GM23338 (cell line): ENCODE measurements around the gene SLC17A7. TPM values are rescaled to one million over a fixed set of nuclear protein-coding genes. Genes with fewer than 3 reads are reported as not detected.

Source experiments
- ATAC-seq: fragments of 200-7000 bp; cut with Tn5 transposase; 3 replicates; pipeline ENCODE4 v1.9.1; 2020
- DNase-seq: peaks from one replicate; pipeline ENCODE4 v3.0.0-alpha.2; 2015; ENCODE audit warnings: low spot score
- H2AFZ ChIP-seq: fragments of 200-600 bp; sonication (generic); 2 replicates; pipeline ENCODE4 v1.8.0; 2016; ENCODE audit warnings: antibody characterized with exemption, mild to moderate bottlenecking, moderate library complexity
- H3F3A ChIP-seq: fragments of 200-600 bp; sonication (generic); replicated peaks from 2 replicates; pipeline ENCODE4 v1.8.0; 2017; ENCODE audit warnings: antibody characterized with exemption, mixed run types, low read depth
- H3K27ac ChIP-seq: fragments of 200-600 bp; sonication (generic); 2 replicates; pipeline ENCODE4 v1.6.1; 2016; ENCODE audit warnings: low read depth
- H3K27me3 ChIP-seq: fragments of 200-600 bp; sonication (generic); 2 replicates; pipeline ENCODE4 v1.8.0; 2016; ENCODE audit warnings: mild to moderate bottlenecking, mixed run types, moderate library complexity; ENCODE audit not compliant: insufficient read depth
- H3K36me3 ChIP-seq: fragments of 200-600 bp; sonication (generic); 2 replicates; pipeline ENCODE4 v1.8.0; 2016; ENCODE audit warnings: mild to moderate bottlenecking; ENCODE audit not compliant: insufficient read depth
- H3K4me1 ChIP-seq: fragments of 200-600 bp; sonication (generic); 2 replicates; pipeline ENCODE4 v1.8.0; 2016; ENCODE audit warnings: mild to moderate bottlenecking, moderate library complexity; ENCODE audit not compliant: insufficient read depth
- H3K4me2 ChIP-seq: fragments of 200-600 bp; sonication (generic); 2 replicates; pipeline ENCODE4 v1.7.1; 2017; ENCODE audit warnings: mixed run types
- H3K4me3 ChIP-seq: fragments of 200-600 bp; sonication (generic); 2 replicates; pipeline ENCODE4 v1.6.1; 2016; ENCODE audit warnings: mixed run types
- H3K79me2 ChIP-seq: fragments of 200-600 bp; sonication (generic); replicated peaks from 2 replicates; pipeline ENCODE4 v1.8.0; 2017; ENCODE audit warnings: mild to moderate bottlenecking; ENCODE audit not compliant: insufficient read depth
- H3K9me2 ChIP-seq: fragments of 200-600 bp; sonication (generic); 2 replicates; pipeline ENCODE4 v1.8.0; 2017; ENCODE audit not compliant: insufficient read depth
- H4K20me1 ChIP-seq: fragments of 200-600 bp; sonication (generic); replicated peaks from 2 replicates; pipeline ENCODE4 v1.8.0; 2017; ENCODE audit warnings: mild to moderate bottlenecking; ENCODE audit not compliant: insufficient read depth
- H3K27ac Mint-ChIP-seq: 2 replicates; pipeline ENCODE4 v1.8.0; 2020; ENCODE audit warnings: inconsistent platforms, mild to moderate bottlenecking, moderate library complexity, mixed read lengths
- H3K27me3 Mint-ChIP-seq: 3 replicates; pipeline ENCODE4 v1.8.0; 2022; ENCODE audit warnings: low read depth, mild to moderate bottlenecking, moderate library complexity, mixed read lengths, inconsistent platforms; ENCODE audit not compliant: insufficient read depth, poor library complexity
- H3K36me3 Mint-ChIP-seq: 3 replicates; pipeline ENCODE4 v1.8.0; 2021; ENCODE audit warnings: low read depth, mild to moderate bottlenecking, inconsistent platforms, moderate library complexity, mixed read lengths
- H3K4me1 Mint-ChIP-seq: 3 replicates; pipeline ENCODE4 v1.8.0; 2020; ENCODE audit warnings: mild to moderate bottlenecking, inconsistent platforms, mixed read lengths
- H3K4me3 Mint-ChIP-seq: 3 replicates; pipeline ENCODE4 v1.8.0; 2021; ENCODE audit warnings: moderate library complexity, mild to moderate bottlenecking, inconsistent platforms, mixed read lengths
- H3K9me3 Mint-ChIP-seq: 3 replicates; pipeline ENCODE4 v1.8.0; 2020; ENCODE audit warnings: moderate library complexity, mild to moderate bottlenecking, inconsistent platforms, mixed read lengths
- CREB1 ChIP-seq: fragments of 250-450 bp; sonication (Bioruptor Pico); IDR thresholded peaks from 2 replicates; pipeline ENCODE4 v1.5.0; 2020; ENCODE audit warnings: low read depth, mild to moderate bottlenecking, moderate library complexity
- EZH2 ChIP-seq: fragments of 200-600 bp; sonication (generic); IDR thresholded peaks from one replicate; pipeline ENCODE4 v1.8.0; 2017; ENCODE audit warnings: antibody characterized with exemption, mild to moderate bottlenecking, low read depth; ENCODE audit not compliant: unreplicated experiment
- EZH2phosphoT487 ChIP-seq: fragments of 200-600 bp; sonication (generic); IDR thresholded peaks from one replicate; pipeline ENCODE4 v1.8.1; 2018; ENCODE audit warnings: antibody characterized with exemption; ENCODE audit not compliant: unreplicated experiment
- JUNB ChIP-seq: IDR thresholded peaks from one replicate; pipeline ENCODE4 v1.6.1; 2016; ENCODE audit warnings: antibody characterized with exemption; ENCODE audit not compliant: unreplicated experiment
- NANOG ChIP-seq: IDR thresholded peaks from 2 replicates; pipeline ENCODE4 v1.6.1; 2016; ENCODE audit warnings: antibody characterized with exemption, borderline replicate concordance
- POLR2AphosphoS5 ChIP-seq: IDR thresholded peaks from 2 replicates; pipeline ENCODE4 v1.6.1; 2016; ENCODE audit warnings: antibody characterized with exemption, low read depth
- STAT1 ChIP-seq: IDR thresholded peaks from one replicate; pipeline ENCODE4 v1.6.1; 2016; ENCODE audit warnings: antibody characterized with exemption; ENCODE audit not compliant: unreplicated experiment
- ZNF114 ChIP-seq: fragments of 250-450 bp; sonication (Bioruptor Pico); IDR thresholded peaks from 2 replicates; pipeline ENCODE4 v1.5.0; 2020; ENCODE audit warnings: mild to moderate bottlenecking, moderate library complexity
- ZNF331 ChIP-seq: fragments of 250-450 bp; sonication (Bioruptor Pico); IDR thresholded peaks from 2 replicates; pipeline ENCODE4 v1.5.0; 2020; ENCODE audit warnings: low read depth, mild to moderate bottlenecking, moderate library complexity
- polyA plus RNA-seq: library from polyadenylated mRNA; unstranded; fragments of >200 nt; fragmentation: Nextera tagmentation; extraction: Ambion mirVana; gene quantifications from 2 replicates; pipeline ENCODE4 v1.2.1, GENCODE V29; 2016
- total RNA-seq: library from RNA; depleted of rRNA; stranded (reverse); fragments of >200 nt; shearing (Covaris generic); gene quantifications from 2 replicates; pipeline ENCODE4 v1.2.3, GENCODE V29; 2014
- TF ChIP-seq, protein P1 (sequence below): IDR thresholded peaks from one replicate; pipeline ENCODE4 v1.6.1; 2018; ENCODE audit warnings: antibody characterized with exemption; ENCODE audit not compliant: unreplicated experiment
- TF ChIP-seq, protein P2 (sequence below), 2 experiments: fragments of 200-600 bp in 1 of 2; sonication (generic) in 1 of 2; conservative IDR thresholded peaks; 2 replicates each; pipeline versions ENCODE4 v1.5.1 to v1.6.1; 2016 to 2017; ENCODE audit warnings: antibody characterized with exemption in 2 of 2, low read depth in 2 of 2, mild to moderate bottlenecking in 2 of 2, moderate library complexity in 1 of 2
- TF ChIP-seq, protein P3 (sequence below): fragments of 250-450 bp; sonication (Bioruptor Pico); IDR thresholded peaks from 2 replicates; pipeline ENCODE4 v1.5.0; 2020; ENCODE audit warnings: mild to moderate bottlenecking, moderate library complexity
- TF ChIP-seq, protein P4 (sequence below): IDR thresholded peaks from 2 replicates; pipeline ENCODE4 v1.6.1; 2016; ENCODE audit warnings: antibody characterized with exemption

SLC17A7 gene
- total and polyA plus RNA-seq, 2 experiments from 2014 or later, result 0.90 to 1.5 TPM

DNA sequence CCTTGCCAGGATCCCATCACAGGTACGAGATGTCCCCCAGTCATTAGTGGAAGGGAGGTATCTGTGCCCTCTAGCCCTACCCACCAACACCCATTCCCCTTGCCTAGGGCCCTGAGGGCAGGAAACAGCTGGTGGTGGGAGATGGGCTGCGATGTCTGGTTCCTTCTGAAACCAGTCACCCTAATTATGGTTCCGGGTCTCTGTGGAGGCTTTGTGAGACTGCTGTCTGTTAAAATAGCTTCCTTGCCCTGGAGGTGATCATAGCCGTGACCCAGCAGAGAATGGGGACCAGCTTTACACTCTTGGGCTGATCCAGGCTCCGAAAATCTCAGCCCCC, 17.2 kb upstream of the SLC17A7 start:
- no peaks in the 10 kb centered on the region for H3K27me3 ChIP-seq
- Mint-ChIP-seq H3K27me3 (peaks cover 4% of the 10 kb centered on the region), H3K4me3 (no peak overlapping the region), H3K36me3 (peaks cover 35% of the 10 kb centered on the region), H3K4me1 (no peaks in the 10 kb centered on the region), H3K9me3 (no peaks in the 10 kb centered on the region), H3K27ac (no peak overlapping the region)
- TF ChIP-seq JUNB, result no peak
- TF ChIP-seq EZH2, result no peak
- TF ChIP-seq, protein P1, sequence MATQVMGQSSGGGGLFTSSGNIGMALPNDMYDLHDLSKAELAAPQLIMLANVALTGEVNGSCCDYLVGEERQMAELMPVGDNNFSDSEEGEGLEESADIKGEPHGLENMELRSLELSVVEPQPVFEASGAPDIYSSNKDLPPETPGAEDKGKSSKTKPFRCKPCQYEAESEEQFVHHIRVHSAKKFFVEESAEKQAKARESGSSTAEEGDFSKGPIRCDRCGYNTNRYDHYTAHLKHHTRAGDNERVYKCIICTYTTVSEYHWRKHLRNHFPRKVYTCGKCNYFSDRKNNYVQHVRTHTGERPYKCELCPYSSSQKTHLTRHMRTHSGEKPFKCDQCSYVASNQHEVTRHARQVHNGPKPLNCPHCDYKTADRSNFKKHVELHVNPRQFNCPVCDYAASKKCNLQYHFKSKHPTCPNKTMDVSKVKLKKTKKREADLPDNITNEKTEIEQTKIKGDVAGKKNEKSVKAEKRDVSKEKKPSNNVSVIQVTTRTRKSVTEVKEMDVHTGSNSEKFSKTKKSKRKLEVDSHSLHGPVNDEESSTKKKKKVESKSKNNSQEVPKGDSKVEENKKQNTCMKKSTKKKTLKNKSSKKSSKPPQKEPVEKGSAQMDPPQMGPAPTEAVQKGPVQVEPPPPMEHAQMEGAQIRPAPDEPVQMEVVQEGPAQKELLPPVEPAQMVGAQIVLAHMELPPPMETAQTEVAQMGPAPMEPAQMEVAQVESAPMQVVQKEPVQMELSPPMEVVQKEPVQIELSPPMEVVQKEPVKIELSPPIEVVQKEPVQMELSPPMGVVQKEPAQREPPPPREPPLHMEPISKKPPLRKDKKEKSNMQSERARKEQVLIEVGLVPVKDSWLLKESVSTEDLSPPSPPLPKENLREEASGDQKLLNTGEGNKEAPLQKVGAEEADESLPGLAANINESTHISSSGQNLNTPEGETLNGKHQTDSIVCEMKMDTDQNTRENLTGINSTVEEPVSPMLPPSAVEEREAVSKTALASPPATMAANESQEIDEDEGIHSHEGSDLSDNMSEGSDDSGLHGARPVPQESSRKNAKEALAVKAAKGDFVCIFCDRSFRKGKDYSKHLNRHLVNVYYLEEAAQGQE, result no peak
- TF ChIP-seq NANOG, result no peak
- TF ChIP-seq, protein P2, sequence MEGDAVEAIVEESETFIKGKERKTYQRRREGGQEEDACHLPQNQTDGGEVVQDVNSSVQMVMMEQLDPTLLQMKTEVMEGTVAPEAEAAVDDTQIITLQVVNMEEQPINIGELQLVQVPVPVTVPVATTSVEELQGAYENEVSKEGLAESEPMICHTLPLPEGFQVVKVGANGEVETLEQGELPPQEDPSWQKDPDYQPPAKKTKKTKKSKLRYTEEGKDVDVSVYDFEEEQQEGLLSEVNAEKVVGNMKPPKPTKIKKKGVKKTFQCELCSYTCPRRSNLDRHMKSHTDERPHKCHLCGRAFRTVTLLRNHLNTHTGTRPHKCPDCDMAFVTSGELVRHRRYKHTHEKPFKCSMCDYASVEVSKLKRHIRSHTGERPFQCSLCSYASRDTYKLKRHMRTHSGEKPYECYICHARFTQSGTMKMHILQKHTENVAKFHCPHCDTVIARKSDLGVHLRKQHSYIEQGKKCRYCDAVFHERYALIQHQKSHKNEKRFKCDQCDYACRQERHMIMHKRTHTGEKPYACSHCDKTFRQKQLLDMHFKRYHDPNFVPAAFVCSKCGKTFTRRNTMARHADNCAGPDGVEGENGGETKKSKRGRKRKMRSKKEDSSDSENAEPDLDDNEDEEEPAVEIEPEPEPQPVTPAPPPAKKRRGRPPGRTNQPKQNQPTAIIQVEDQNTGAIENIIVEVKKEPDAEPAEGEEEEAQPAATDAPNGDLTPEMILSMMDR (conservative IDR thresholded peaks at IDR 0.05; ENCODE audit: low read depth in 2 of 2), result no peak
- TF ChIP-seq, protein P3, sequence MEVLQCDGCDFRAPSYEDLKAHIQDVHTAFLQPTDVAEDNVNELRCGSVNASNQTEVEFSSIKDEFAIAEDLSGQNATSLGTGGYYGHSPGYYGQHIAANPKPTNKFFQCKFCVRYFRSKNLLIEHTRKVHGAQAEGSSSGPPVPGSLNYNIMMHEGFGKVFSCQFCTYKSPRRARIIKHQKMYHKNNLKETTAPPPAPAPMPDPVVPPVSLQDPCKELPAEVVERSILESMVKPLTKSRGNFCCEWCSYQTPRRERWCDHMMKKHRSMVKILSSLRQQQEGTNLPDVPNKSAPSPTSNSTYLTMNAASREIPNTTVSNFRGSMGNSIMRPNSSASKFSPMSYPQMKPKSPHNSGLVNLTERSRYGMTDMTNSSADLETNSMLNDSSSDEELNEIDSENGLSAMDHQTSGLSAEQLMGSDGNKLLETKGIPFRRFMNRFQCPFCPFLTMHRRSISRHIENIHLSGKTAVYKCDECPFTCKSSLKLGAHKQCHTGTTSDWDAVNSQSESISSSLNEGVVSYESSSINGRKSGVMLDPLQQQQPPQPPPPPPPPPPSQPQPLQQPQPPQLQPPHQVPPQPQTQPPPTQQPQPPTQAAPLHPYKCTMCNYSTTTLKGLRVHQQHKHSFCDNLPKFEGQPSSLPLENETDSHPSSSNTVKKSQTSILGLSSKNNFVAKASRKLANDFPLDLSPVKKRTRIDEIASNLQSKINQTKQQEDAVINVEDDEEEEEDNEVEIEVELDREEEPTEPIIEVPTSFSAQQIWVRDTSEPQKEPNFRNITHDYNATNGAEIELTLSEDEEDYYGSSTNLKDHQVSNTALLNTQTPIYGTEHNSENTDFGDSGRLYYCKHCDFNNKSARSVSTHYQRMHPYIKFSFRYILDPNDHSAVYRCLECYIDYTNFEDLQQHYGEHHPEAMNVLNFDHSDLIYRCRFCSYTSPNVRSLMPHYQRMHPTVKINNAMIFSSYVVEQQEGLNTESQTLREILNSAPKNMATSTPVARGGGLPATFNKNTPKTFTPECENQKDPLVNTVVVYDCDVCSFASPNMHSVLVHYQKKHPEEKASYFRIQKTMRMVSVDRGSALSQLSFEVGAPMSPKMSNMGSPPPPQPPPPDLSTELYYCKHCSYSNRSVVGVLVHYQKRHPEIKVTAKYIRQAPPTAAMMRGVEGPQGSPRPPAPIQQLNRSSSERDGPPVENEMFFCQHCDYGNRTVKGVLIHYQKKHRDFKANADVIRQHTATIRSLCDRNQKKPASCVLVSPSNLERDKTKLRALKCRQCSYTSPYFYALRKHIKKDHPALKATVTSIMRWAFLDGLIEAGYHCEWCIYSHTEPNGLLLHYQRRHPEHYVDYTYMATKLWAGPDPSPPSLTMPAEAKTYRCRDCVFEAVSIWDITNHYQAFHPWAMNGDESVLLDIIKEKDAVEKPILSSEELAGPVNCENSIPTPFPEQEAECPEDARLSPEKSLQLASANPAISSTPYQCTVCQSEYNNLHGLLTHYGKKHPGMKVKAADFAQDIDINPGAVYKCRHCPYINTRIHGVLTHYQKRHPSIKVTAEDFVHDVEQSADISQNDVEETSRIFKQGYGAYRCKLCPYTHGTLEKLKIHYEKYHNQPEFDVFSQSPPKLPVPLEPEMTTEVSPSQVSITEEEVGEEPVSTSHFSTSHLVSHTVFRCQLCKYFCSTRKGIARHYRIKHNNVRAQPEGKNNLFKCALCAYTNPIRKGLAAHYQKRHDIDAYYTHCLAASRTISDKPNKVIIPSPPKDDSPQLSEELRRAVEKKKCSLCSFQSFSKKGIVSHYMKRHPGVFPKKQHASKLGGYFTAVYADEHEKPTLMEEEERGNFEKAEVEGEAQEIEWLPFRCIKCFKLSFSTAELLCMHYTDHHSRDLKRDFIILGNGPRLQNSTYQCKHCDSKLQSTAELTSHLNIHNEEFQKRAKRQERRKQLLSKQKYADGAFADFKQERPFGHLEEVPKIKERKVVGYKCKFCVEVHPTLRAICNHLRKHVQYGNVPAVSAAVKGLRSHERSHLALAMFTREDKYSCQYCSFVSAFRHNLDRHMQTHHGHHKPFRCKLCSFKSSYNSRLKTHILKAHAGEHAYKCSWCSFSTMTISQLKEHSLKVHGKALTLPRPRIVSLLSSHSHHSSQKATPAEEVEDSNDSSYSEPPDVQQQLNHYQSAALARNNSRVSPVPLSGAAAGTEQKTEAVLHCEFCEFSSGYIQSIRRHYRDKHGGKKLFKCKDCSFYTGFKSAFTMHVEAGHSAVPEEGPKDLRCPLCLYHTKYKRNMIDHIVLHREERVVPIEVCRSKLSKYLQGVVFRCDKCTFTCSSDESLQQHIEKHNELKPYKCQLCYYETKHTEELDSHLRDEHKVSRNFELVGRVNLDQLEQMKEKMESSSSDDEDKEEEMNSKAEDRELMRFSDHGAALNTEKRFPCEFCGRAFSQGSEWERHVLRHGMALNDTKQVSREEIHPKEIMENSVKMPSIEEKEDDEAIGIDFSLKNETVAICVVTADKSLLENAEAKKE (CRISPR knock-in tag), result no peak
- no peak for TF ChIP-seq ZNF114 (CRISPR knock-in tag)
- TF ChIP-seq POLR2AphosphoS5, result no peak
- TF ChIP-seq, protein P4, sequence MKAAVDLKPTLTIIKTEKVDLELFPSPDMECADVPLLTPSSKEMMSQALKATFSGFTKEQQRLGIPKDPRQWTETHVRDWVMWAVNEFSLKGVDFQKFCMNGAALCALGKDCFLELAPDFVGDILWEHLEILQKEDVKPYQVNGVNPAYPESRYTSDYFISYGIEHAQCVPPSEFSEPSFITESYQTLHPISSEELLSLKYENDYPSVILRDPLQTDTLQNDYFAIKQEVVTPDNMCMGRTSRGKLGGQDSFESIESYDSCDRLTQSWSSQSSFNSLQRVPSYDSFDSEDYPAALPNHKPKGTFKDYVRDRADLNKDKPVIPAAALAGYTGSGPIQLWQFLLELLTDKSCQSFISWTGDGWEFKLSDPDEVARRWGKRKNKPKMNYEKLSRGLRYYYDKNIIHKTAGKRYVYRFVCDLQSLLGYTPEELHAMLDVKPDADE, result no peak
- no peak for TF ChIP-seq STAT1
- no peak for TF ChIP-seq EZH2phosphoT487
- no peak for TF ChIP-seq CREB1
- no peak for TF ChIP-seq ZNF331 (CRISPR knock-in tag)
- H4K20me1 ChIP-seq, result no peaks in the 10 kb centered on the region
- ATAC-seq, result no peak
- no peak overlapping the region for H2AFZ ChIP-seq
- no peaks in the 10 kb centered on the region for H3K9me2 ChIP-seq
- 0 out of 2 replicates have a peak, but pooled peaks cover 2% of the 10 kb centered on the region for H3F3A ChIP-seq
- H3K4me3 ChIP-seq, result no peak overlapping the region
- H3K4me2 ChIP-seq, result no peak overlapping the region
- peaks cover 4% of the 10 kb centered on the region; the same call in 1 of the 2 replicates for H3K4me1 ChIP-seq
- peaks cover 19% of the 10 kb centered on the region for H3K79me2 ChIP-seq
- H3K27ac ChIP-seq, result no peak overlapping the region
- no peak for DNase-seq
- no peaks in the 10 kb centered on the region for H3K36me3 ChIP-seq
